Measurements from ENCODE around the gene ARL17A. TPM values are rescaled to one million over a fixed set of nuclear protein-coding genes. Genes with fewer than 3 reads are reported as not detected.
"Not testable (repeated sequence)": the region's sequence is repeated elsewhere in the genome, so short reads cannot be mapped to it uniquely, and the experiment has no call there.

The ARL17A gene
- total RNA-seq, 1 donor from 2014 or later: 22.4 TPM

- H3K27me3 Mint-ChIP-seq (ENCODE audit: low read depth); H3K36me3 Mint-ChIP-seq; DNase-seq (ENCODE audit: low spot score in 2 of 2, unreplicated experiment in 2 of 2); H3K27ac Mint-ChIP-seq; H3K4me3 Mint-ChIP-seq; H3K9me3 Mint-ChIP-seq; H3K4me1 Mint-ChIP-seq: not testable (repeated sequence)
These were observed 98.2 kb downstream of the ARL17A start for GRCh38 chr17:46481310-46481709.

GRCh38 chr17:46478823-46479222 lies 100.7 kb downstream of the ARL17A start:
- not testable (repeated sequence) for H3K27me3 Mint-ChIP-seq (ENCODE audit: low read depth); H3K27ac Mint-ChIP-seq; DNase-seq (ENCODE audit: low spot score in 2 of 2, unreplicated experiment in 2 of 2); H3K4me1 Mint-ChIP-seq; H3K36me3 Mint-ChIP-seq; H3K4me3 Mint-ChIP-seq; H3K9me3 Mint-ChIP-seq

- not testable (repeated sequence) for DNase-seq (ENCODE audit: low spot score in 2 of 2, unreplicated experiment in 2 of 2); H3K27ac Mint-ChIP-seq; H3K36me3 Mint-ChIP-seq; H3K9me3 Mint-ChIP-seq; H3K4me3 Mint-ChIP-seq; H3K4me1 Mint-ChIP-seq; H3K27me3 Mint-ChIP-seq (ENCODE audit: low read depth)
These were observed 103.9 kb downstream of the ARL17A start for GRCh38 chr17:46475583-46475982.

GRCh38 chr17:46474489-46474888 lies 105.0 kb downstream of the ARL17A start:
- not testable (repeated sequence) for H3K36me3 Mint-ChIP-seq; DNase-seq (ENCODE audit: low spot score in 2 of 2, unreplicated experiment in 2 of 2); H3K27me3 Mint-ChIP-seq (ENCODE audit: low read depth); H3K9me3 Mint-ChIP-seq; H3K27ac Mint-ChIP-seq; H3K4me3 Mint-ChIP-seq; H3K4me1 Mint-ChIP-seq

GRCh38 chr17:46467618-46468017 lies 111.9 kb downstream of the ARL17A start:
- not testable (repeated sequence) for H3K4me1 Mint-ChIP-seq; DNase-seq (ENCODE audit: low spot score in 2 of 2, unreplicated experiment in 2 of 2); H3K36me3 Mint-ChIP-seq; H3K4me3 Mint-ChIP-seq; H3K9me3 Mint-ChIP-seq; H3K27me3 Mint-ChIP-seq (ENCODE audit: low read depth); H3K27ac Mint-ChIP-seq

Other genes starting within 250 kb of the ARL17A start
- 16.6 to 21.1 TPM (median 18.0 TPM) in 3 replicates for gene ARL17B, start 217.9 kb downstream of the ARL17A start, total RNA-seq
- gene LRRC37A2, start 67.2 kb downstream of the ARL17A start, total RNA-seq: 23.8 to 26.8 TPM (median 24.5 TPM) in 3 replicates
- 32.5 to 34.8 TPM (median 32.8 TPM) in 3 replicates for gene NSF, start 11.0 kb upstream of the ARL17A start, total RNA-seq
- gene WNT3, start 239.0 kb upstream of the ARL17A start, total RNA-seq: 64.2 to 66.4 TPM (median 65.7 TPM) in 3 replicates